Measurements from ENCODE around the gene MECR.
A peak's percentile ranks its signal among the peaks of the same experiment; 100 is the strongest.

MECR gene, protein sequence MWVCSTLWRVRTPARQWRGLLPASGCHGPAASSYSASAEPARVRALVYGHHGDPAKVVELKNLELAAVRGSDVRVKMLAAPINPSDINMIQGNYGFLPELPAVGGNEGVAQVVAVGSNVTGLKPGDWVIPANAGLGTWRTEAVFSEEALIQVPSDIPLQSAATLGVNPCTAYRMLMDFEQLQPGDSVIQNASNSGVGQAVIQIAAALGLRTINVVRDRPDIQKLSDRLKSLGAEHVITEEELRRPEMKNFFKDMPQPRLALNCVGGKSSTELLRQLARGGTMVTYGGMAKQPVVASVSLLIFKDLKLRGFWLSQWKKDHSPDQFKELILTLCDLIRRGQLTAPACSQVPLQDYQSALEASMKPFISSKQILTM

DNA sequence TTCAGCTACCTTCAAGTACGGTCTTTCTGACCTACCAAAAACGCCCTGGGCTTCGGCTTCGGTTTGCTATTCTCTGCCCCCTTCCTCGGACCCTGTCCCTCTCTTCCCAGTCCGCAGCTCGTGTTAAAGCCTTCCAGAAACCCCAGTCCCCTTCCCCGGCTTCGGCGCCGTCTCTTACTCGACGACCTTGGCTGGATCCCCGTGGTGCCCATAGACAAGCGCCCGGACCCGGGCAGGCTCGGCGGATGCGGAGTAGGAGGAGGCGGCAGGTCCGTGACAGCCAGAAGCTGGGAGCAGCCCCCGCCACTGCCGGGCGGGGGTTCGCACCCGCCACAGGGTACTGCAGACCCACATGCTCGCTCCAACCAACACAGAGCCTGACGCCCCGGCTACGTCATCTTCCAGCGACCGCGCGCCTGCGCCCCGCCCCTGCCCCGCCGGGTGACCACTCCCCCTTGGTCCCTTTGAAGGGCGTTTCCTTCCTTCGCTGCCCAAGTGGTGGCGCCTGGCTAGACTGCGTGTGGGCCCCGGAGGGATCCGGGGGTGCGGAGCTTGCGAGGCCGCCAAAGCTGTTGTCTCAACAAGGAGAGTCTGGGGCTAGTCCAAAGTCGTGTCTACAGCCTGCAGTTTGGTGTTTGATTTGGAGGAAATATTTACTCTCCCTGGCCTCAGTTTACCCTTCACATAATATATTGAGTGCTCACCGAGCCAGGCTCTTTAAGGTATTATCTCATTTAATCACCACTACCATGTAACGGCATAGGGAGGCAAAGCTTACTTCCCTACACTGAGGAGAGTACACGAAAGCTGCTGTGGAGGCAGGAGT, at the start of gene MECR:
Gene MECR (minus strand): TSS at position 382 of the 826 bp plus-strand sequence. CDS start 28 bp downstream, at position 354.
- DNase-seq (ENCODE audit: low read depth) = peak; percentile 77

DNA sequence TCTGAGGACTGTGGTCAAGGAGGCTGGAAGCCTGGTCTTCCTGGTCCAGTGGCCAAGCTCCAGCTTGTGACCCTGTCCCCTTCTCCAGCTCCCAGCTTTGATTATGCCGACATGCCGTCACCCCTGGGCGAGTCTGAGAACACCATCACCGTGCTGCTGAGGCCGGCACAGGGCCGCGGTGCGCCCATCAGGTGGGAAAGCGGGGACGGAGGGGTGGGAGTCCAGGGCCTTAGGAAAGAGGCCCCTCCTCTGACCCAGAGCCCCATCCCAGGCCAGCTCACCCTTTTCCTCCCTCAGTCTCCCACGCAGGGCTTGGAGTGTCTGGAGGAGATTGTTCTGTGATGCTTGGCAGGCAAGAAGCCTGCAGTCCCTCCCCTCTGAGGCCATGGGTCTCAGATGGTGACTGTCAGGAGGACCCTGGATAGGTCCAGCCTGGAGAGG, 49.2 kb upstream of the MECR start:
- no peak for DNase-seq (ENCODE audit: low read depth)

DNA sequence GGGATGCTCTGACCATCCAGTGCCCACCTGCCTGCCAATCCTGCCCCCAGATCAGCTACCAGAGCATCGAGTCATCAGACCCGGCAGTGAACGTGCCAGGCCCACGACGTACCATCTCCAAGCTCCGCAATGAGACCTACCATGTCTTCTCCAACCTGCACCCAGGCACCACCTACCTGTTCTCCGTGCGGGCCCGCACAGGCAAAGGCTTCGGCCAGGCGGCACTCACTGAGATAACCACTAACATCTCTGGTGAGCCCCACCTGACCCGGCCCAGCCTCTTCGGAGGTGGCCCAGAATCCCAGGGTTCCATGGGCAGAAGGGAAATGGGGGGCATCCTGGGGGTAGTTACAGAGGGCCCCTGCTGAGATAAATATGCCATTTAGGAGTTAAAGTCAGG, 48.7 kb upstream of the MECR start:
- no peak for DNase-seq (ENCODE audit: low read depth)

DNA sequence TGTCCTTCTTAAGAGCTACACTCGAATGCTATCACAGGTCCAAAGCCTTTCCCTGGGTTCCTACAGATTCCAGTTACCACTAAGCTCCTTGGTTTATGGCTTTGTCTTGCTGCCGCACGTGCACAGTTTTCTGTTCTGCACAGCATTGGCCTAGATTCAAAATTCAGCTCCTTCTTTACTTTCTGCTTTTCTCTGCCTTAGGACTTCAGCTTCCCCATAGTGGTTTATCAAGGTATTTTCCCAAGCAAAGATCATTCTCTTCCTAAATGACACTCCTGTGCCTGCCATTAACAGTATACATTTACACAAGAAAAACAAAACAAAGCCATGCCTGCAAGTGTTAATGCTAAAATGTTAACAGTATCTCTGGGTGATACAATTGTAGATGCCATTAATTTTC, 47.4 kb upstream of the MECR start:
- no peak for DNase-seq (ENCODE audit: low read depth)

DNA sequence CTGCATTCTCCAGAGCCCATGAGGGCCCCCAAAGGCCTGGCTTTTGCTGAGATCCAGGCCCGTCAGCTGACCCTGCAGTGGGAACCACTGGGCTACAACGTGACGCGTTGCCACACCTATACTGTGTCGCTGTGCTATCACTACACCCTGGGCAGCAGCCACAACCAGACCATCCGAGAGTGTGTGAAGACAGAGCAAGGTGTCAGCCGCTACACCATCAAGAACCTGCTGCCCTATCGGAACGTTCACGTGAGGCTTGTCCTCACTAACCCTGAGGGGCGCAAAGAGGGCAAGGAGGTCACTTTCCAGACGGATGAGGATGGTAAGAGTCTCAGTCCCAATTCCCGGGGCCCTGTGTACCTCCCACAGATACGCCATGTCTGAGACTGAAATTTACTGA, 44.7 kb upstream of the MECR start:
- no peak for DNase-seq (ENCODE audit: low read depth)

DNA sequence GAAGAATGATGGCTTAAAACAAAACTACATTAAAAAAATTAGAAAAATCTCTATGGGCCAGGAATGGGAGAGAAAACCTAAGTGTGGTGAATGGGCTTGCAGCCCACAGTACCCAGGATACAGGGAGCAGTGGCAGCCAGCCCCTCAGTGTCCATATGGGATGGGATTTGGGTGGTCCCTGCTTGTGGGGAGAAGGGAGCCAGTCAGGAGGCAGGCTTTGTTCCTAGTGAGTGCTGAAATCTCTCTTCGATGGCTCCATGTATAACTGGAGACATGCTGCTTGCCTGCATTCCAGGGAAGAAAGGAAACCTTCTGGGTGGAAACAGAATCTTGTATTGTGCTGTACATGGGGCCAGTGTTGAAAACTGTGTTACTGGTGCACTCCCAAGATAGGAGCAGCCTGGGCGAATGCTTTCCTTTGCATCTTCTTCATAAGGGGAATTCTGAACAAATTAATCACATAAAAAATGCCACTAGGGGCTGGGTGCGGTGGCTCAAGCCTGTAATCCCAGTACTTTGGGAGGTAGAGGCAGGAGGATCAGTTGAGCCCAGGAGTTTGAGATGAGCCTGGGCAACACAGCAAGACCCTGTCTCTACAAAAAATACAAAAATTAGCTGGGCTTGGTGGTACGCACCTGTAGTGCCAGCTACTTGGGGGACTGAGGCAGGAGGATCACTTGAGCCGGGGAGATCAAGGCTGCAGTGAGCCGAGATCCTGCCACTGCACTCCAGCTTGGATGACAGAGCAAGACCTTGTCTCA, 41.6 kb upstream of the MECR start:
- DNase-seq (ENCODE audit: low read depth) = no peak

DNA sequence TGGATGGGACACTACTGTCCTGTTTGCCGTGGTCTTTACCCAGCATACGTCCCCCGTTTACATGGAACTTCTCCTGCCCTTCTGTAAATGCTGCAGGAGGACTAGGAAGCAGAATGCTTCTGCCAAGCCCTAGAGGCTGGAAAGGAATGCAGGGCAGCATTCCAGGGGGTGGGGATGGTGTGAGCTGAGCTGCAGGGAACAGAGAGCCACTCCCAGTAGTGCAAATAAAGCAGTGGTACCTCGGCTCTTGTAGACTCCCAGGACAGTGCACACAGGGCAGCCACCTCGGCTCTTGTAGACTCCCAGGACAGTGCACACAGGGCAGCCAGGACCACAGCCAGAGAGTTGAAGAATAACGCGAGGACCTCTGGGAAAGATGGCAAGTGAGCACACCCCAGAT, 41.0 kb upstream of the MECR start:
- DNase-seq (ENCODE audit: low read depth) = peak; percentile 66

DNA sequence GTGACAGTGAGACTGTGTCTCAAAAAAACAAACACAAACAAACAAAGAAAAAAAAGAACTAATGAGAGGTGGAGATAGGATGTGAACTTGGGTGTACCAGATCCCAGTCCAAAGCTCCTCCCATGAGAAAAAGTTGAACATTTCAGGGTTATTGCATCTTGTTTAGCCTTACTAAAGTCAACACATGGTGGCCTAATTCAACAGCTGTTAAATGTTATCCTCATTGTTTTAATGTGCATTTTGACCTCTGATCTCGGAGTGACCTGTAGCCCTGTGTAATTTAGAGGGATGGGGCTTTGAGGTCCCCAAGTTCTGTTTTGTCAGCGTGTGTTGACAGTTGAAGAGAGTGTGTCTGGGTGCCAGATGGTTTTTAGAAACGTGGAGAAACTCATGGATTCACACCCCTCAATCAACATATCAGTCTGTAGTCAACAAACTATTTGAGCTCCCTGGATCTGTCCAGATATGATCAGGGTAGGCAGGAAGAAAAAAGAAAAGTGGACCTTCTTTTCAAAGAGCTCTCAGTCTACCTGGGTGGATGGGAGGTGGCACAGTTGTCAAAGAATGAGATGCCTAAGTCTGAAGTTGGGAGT, 40.3 kb upstream of the MECR start:
- peak; percentile 27 for DNase-seq (ENCODE audit: low read depth)

DNA sequence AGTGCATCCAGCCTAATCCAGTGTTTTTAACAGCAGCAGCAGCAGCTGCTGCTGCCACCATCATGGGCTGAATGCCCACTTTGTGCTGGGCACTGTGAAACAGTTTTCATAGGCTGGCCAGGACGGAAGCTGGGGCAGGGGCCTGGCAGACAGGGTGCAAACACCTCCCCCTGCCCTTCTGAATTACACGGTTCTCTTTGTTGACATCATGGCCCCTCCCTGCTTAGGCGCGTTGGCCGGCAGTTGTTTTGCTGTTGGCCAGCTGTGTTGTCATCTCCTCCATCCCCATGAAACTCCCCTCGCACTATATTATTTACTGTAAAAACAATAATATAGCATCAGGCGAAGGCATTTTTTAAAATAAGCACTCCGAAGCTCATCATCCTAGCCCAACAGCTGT, 38.6 kb upstream of the MECR start:
- no peak for DNase-seq (ENCODE audit: low read depth)

DNA sequence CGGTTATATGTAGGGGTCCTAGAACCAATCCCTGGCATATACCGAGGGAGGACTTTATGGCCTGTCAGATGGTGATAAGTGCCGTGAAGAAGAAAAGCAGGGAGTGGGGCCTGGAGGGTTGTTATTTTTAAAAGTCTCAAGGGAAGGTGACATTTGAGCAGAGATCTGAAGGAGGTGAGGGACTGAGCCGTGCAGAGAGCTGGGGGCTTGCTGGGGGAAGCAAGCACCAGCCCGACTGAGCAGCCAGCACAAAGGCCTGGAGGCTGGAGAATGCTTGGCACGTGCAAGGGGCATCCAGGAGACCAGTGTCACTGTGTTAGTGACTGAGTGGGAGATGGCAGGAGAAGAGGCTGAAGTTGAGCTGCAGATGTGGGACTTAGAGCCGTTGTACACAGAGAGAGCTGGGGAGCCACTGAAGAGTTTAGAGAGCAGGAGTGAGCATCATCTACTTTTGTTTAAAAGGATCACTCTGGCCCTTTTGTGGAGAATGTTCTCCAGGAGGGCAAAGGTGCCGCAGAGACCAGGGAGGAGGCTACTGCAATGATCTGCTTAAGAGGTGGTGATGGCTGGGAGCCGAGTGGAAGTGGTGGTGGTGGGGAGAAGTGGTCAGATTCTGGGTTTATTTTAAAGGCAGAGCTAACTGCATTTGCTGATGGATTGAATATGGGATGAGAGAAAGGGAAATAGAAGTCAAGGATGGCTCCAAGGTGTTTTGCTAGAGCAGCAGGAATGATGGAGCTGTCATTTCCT, 36.8 kb upstream of the MECR start:
- DNase-seq (ENCODE audit: low read depth) = no peak

DNA sequence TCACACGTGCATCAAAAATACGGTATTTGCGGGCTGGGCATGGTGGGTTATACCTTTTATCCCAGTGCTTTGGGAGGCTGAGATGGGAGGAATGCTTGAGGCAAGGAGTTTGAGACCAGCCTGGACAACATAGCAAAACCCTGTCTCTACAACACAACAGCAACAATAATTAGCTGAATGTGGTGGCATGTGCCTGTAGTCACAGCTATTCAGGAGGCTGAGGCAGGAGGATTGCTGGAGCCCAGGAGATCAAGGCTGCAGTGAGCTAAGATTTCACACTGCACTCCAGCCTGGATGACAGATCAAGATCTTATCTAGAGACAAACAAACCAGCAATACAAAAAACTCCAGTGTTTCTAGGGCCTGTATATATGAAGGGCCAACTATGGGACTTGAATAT, 36.2 kb upstream of the MECR start:
- no peak for DNase-seq (ENCODE audit: low read depth)

DNA sequence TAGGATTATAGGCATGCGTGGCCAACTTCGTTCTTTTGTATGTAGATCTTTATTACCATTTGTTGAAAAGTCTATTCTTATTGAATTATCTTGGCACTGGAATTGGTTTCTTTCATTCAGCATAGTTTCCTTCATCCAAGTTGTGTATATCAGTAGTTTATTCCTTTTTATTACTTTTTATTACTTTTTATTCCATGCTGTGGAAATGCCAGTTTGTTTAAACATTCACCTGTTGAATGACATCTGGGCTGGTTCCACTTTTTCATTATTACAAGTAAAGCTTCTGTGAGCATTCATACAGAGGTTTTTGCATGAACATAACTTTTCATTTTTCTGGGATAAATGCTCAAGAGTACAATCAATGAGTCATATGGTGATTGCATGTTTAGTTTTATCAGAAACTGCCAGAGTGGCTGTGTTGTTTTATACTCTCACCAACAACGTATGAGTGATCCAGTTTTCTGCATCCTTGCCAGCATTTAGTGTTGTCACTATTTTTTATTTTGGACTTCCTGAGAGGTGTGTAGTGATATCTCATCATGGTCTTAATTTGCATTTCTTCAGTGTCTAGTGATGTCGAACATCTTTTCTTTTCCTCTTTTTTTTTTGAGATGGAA, 34.1 kb upstream of the MECR start:
- DNase-seq (ENCODE audit: low read depth) = no peak

DNA sequence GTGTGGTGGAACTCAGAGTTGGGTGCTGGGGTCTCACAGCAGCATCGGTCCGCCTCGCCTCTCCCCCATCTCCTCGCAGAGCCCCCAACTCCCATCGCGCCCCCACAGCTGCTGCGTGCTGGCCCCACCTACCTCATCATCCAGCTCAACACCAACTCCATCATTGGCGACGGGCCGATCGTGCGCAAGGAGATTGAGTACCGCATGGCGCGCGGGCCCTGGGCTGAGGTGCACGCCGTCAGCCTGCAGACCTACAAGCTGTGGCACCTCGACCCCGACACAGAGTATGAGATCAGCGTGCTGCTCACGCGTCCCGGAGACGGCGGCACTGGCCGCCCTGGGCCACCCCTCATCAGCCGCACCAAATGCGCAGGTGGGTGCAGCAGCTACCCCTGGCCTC, 29.8 kb upstream of the MECR start:
- no peak for DNase-seq (ENCODE audit: low read depth)

DNA sequence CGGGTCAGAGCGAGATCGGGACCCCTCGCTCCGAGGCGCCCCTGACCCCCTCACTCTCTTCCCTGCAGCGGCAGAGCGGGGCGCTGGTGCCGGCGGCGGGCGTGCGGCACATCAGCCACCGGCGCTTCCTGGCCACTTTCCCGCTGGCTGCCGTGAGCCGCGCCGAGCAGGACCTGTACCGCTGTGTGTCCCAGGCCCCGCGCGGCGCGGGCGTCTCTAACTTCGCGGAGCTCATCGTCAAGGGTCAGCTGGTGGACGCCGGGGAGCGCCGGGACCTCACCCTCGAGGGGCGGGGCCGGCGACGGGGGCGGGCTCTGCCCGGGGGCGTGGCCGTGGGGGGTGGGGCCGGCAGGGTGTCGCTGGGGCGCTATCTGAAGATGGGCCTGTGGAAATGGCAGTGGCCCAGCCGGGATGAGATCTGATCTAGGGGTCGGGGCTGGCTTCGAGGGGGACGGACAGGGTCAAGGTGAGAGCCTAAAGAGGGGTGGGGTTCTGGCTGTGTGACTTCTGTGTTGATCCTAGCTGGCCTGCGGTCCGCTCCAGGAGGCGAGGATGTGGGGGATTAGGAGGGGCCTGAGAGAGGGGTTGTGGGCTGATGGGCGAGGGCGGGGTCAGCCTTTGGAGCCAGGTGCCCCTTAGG, 29.2 kb upstream of the MECR start:
- no peak for DNase-seq (ENCODE audit: low read depth)

DNA sequence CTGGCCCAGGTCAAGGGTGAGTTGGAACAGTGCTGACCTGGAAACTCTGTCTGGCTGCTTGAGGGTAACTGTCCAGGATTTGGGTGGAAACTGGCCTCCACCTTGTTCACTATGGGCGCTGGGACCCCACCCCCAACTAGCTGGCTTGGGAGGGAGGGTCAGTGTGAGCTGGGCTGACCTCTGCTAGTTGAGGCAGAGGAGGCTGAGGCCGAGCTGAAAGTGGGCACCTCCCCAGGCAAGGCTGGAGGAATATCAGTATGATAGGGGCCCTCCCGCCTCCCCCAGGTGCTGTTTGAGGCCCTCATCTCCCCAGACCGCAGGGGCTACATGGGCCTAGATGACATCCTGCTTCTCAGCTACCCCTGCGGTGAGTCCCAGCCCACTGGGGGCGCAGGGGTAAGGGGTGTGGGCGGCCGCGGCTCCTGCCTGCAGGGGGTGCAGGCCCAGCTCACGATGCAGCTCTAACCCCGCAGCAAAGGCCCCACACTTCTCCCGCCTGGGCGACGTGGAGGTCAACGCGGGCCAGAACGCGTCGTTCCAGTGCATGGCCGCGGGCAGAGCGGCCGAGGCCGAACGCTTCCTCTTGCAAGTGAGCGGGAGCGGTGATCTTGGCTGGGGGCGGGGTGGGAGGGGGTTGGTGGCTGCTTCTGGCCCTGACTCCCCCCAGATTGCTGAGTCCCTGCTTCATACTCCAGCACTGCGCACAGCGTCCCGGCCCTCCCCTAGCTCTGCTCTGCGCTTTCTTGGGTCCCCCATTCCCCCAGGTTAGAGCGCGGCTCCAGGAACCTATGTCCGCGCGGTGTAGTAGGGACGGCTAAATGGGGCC, 28.5 kb upstream of the MECR start:
- DNase-seq (ENCODE audit: low read depth) = no peak

DNA sequence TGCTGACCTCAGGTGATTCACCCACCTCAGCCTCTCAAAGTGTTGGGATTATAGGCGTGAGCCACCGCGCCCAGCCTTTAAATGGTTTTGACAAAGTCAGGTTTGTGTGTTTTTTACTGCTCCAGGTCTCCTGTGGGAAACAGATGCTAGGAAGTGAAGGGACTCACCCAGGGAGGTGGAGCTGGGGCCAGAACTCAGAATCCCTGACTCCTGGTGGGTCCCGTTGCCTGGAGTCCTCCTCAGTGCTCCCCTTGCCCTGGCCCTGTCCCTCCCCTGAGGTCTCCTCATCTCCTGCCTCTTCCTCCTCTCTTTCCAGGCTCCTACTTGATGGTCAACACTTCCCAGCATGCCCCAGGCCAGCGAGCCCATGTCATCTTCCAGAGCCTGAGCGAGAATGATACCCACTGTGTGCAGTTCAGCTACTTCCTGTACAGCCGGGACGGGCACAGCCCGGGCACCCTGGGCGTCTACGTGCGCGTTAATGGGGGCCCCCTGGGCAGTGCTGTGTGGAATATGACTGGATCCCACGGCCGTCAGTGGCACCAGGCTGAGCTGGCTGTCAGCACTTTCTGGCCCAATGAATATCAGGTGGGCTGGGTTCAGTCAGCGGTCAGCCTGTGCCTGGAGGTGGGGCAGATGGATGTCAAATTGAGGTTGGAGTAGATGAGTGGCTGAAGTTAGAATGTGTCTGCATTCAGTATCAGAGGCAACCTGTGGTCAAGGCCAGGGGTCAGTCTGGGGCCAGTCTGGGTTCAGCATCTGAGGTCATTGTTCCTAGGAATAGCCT, 27.6 kb upstream of the MECR start:
- DNase-seq (ENCODE audit: low read depth) = no peak

DNA sequence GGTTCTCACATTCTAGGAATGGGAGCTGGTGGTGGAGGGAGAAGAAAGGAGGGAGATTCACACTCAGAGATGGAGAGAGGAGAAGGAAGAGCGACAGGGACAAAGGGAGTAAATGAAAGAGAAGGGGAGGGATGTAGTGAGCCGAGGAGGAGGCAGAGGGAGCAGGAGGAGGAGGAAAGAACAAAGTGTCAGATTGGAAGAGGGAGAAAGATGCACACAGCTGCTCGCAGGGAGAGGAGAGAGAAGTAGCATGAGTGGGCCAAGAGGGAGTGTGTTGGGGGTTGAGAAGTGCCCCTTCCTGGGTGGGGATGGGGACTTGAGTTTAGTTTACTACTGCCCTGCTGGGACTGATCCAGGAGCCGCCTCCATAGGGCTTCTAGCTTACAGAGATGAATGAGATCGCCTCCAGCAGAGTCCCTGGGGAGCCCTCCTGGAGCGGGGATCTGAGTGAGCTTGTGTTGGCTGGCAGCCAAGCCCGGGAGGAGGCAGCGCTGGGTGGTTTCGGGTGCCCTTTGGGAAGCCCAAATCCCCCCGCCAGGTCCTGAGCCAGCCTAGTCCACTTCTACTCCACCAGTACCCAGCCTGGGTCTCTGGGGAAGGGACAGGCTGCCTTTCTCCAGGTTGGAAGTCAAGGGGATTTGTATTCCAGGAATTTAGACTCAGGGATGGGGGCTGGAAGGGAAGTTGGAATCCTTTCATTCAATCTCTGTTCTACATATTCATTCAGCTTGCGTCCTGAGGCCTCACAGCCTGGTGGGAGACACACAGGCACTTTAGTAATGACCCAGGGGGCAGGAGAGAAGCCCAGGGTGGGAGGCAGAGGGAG, 26.5 kb upstream of the MECR start:
- peak; percentile 26 for DNase-seq (ENCODE audit: low read depth)

DNA sequence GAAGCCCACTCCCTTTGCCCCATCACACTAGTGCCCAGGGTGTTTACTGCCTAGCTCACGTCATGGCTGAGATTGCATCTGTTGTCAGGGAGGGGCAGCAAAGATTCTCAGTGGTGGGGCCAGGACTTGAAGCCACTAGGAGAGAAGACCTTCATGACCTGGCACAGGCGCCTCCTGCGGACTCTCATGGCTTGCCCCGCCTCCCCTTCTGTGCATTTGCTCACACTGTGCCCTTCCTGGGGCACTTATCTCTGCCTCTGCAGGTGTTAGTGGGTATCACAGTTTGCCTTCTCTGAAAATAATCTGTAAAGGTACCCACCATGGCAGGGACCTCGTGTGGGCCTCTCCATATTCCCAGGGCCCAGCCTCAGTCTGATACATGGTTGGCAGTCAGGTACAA, 25.7 kb upstream of the MECR start:
- no peak for DNase-seq (ENCODE audit: low read depth)
